Transverse colon (tissue), 4 donors: Measurements from ENCODE around the gene MROH7. TPM values are rescaled to one million over a fixed set of nuclear protein-coding genes. Genes with fewer than 3 reads are reported as not detected.

Source experiments
- DNase-seq: peaks from one replicate; pipeline ENCODE4 v3.0.0-alpha.2; 2019
- H3K27ac ChIP-seq, 4 donors: fragments of 200-600 bp; sonication (generic); 2 replicates each; pipeline ENCODE4 v1.5.1; 2016 to 2018; ENCODE audit warnings: inconsistent platforms in 4 of 4
- H3K27me3 ChIP-seq: fragments of 200-600 bp; sonication (generic); 2 replicates; pipeline ENCODE4 v1.5.1; 2017; ENCODE audit warnings: inconsistent platforms
- H3K36me3 ChIP-seq, 4 donors: fragments of 200-600 bp; sonication (generic); 2 replicates each; pipeline ENCODE4 v1.5.1; 2017 to 2019; ENCODE audit warnings: inconsistent platforms in 4 of 4
- H3K4me1 ChIP-seq, 4 donors: fragments of 200-600 bp; sonication (generic); 2 replicates each; pipeline ENCODE4 v1.5.1; 2017 to 2020; ENCODE audit warnings: inconsistent platforms in 4 of 4
- H3K4me3 ChIP-seq, 4 donors: fragments of 200-600 bp; sonication (generic); 1 replicate in 1 of 4; 2 replicates in 3 of 4; pipeline versions ENCODE4 v1.5.1 to v1.6.1; 2017 to 2019; ENCODE audit warnings: inconsistent platforms in 4 of 4
- H3K9me3 ChIP-seq, 2 donors: fragments of 200-600 bp; sonication (generic); 2 replicates each; pipeline ENCODE4 v1.5.1; 2017 to 2019; ENCODE audit warnings: inconsistent platforms in 2 of 2
- CTCF ChIP-seq, 5 experiments: fragments of 200-600 bp in 3 of 5; fragments of 450-650 bp in 2 of 5; sonication (generic) in 3 of 5; IDR thresholded peaks; 1 replicate in 2 of 5; 2 replicates in 3 of 5; pipeline ENCODE4 v1.5.1; 2016 to 2017; ENCODE audit warnings: antibody characterized with exemption in 5 of 5, inconsistent platforms in 3 of 5, mild to moderate bottlenecking in 2 of 5, moderate library complexity in 1 of 5
- EP300 ChIP-seq: sonication (generic); formaldehyde crosslinking; IDR thresholded peaks from one replicate; pipeline ENCODE4 v1.6.1; 2017; ENCODE audit warnings: antibody characterized with exemption, low read depth
- POLR2A ChIP-seq: fragments of 450-650 bp; IDR thresholded peaks from one replicate; pipeline ENCODE4 v1.6.1; 2016; ENCODE audit warnings: antibody characterized with exemption, mild to moderate bottlenecking, moderate library complexity
- POLR2AphosphoS5 ChIP-seq, 3 donors: sonication (generic); formaldehyde crosslinking; IDR thresholded peaks; one replicate each; pipeline ENCODE4 v1.6.1; 2016; ENCODE audit warnings: antibody characterized with exemption in 3 of 3
- WGBS, 2 donors: methylation state at CpG; one replicate each; pipeline ENCODE4 v1.1.5; 2018; ENCODE audit warnings: low coverage in 1 of 2; 5-methylcytosine and 5-hydroxymethylcytosine counted together
- in situ Hi-C, 4 donors: fragments of 200-750 bp; cut with MboI; loops; one replicate each; pipeline versions ENCODE4 v1.15.0 to v1.15.1; 2017; ENCODE audit warnings: low sequenced_read_pairs in 3 of 4, low pct_ligation_motif_present in 1 of 4, low pct_unique_long_range_greater_than_20kb in 1 of 4
- intact Hi-C: fragments of 100-400 bp; cut with DNase I; formaldehyde crosslinking; loops from one replicate; pipeline ENCODE4 v1.15.1; 2023; ENCODE audit warnings: low total_unique reads
- total RNA-seq, 4 donors: library from RNA; depleted of rRNA; stranded (reverse); fragments of >200 nt; gene quantifications; one replicate each; pipeline ENCODE4 v1.1.0, GENCODE V29; 2016

Gene MROH7
- total RNA-seq, 4 donors from 2014 or later = 16.1 to 69.9 (median 30.5) TPM

- in situ Hi-C loops (no loop called here), intact Hi-C loops (no loop called here)
- Histone ChIP-seq H3K36me3 (peaks cover 0 to 8% (median 0%) of the 10 kb centered on the region in 4 donors), H3K9me3 (no peaks in the 10 kb centered on the region), H3K4me1 (peaks cover 0 to 15% (median 7%) of the 10 kb centered on the region in 4 donors), H3K4me3 (no peak overlapping the region), H3K27ac (no peak overlapping the region), H3K27me3 (no peaks in the 10 kb centered on the region)
- no peak for DNase-seq
- TF ChIP-seq POLR2A (no peak), POLR2AphosphoS5 (IDR thresholded peaks at IDR 0.05) (no peak), EP300 (no peak), CTCF (IDR thresholded peaks at IDR 0.05) (no peak)
- WGBS, 2 donors = 89 to 100% methylated on average over 1 to 18 of the region's 19 CpGs
These were observed 33.6 kb upstream of the MROH7 start for GRCh38 chr1:54607821-54608565.

GRCh38 chr1:54608566-54609230 is 32.9 kb upstream of the MROH7 start:
- no peak overlapping the region for H3K27ac ChIP-seq
- WGBS, 2 donors = 85% methylated on average over 9 of the region's 9 CpGs; no CpG with 5 or more reads in 1 of the 2 donors
- TF ChIP-seq POLR2AphosphoS5 (IDR thresholded peaks at IDR 0.05) = no peak
- no peak for TF ChIP-seq CTCF (IDR thresholded peaks at IDR 0.05)
- no peak for TF ChIP-seq EP300
- TF ChIP-seq POLR2A = no peak
- H3K4me3 ChIP-seq = no peak overlapping the region
- H3K36me3 ChIP-seq = peaks cover 0 to 8% (median 0%) of the 10 kb centered on the region in 4 donors
- H3K9me3 ChIP-seq = no peaks in the 10 kb centered on the region
- peak; percentile 6 for DNase-seq
- intact Hi-C loops (no loop called here), in situ Hi-C loops (no loop called here)
- peaks cover 0 to 12% (median 5%) of the 10 kb centered on the region in 4 donors for H3K4me1 ChIP-seq
- H3K27me3 ChIP-seq = no peaks in the 10 kb centered on the region

- no peak for DNase-seq
- in situ Hi-C loops = no loop called here
- H3K36me3 ChIP-seq = peaks cover 0 to 8% (median 0%) of the 10 kb centered on the region in 4 donors
- no peaks in the 10 kb centered on the region for H3K9me3 ChIP-seq
- 77% methylated on average over 16 of the region's 16 CpGs; no CpG with 5 or more reads in 1 of the 2 donors for WGBS, 2 donors
- peaks cover 0 to 8% (median 4%) of the 10 kb centered on the region in 4 donors for H3K4me1 ChIP-seq
- no peaks in the 10 kb centered on the region for H3K27me3 ChIP-seq
- intact Hi-C loops = no loop called here
- H3K27ac ChIP-seq = no peak overlapping the region
- no peak for TF ChIP-seq POLR2AphosphoS5 (IDR thresholded peaks at IDR 0.05)
- no peak for TF ChIP-seq EP300
- TF ChIP-seq POLR2A = no peak
- no peak for TF ChIP-seq CTCF (IDR thresholded peaks at IDR 0.05)
- no peak overlapping the region for H3K4me3 ChIP-seq
These were observed 32.2 kb upstream of the MROH7 start for GRCh38 chr1:54609301-54609921.

GRCh38 chr1:54610048-54610447 is 31.5 kb upstream of the MROH7 start:
- Histone ChIP-seq H3K4me3 (no peak overlapping the region), H3K4me1 (peaks cover 0 to 6% (median 4%) of the 10 kb centered on the region in 4 donors), H3K27me3 (no peaks in the 10 kb centered on the region), H3K9me3 (no peaks in the 10 kb centered on the region), H3K36me3 (peaks cover 0 to 8% (median 0%) of the 10 kb centered on the region in 4 donors), H3K27ac (no peak overlapping the region)
- 86% methylated on average over 6 of the region's 6 CpGs; no CpG with 5 or more reads in 1 of the 2 donors for WGBS, 2 donors
- DNase-seq = no peak
- in situ Hi-C loops = no loop called here
- no peak for TF ChIP-seq POLR2AphosphoS5 (IDR thresholded peaks at IDR 0.05)
- TF ChIP-seq EP300 = no peak
- no peak for TF ChIP-seq POLR2A
- intact Hi-C loops = no loop called here
